ENCODE measurements around the gene SREBF1.

Gene SREBF1

GRCh38 chr17:17790637-17791464, 45.9 kb downstream of the SREBF1 start:
- H3K4me3 ChIP-seq (ENCODE audit: low read depth, low read length), result no peak overlapping the region
- no peaks in the 10 kb centered on the region for H3K36me3 ChIP-seq (ENCODE audit: insufficient read depth, low read length)
- peaks cover 5% of the 10 kb centered on the region for H3K79me2 ChIP-seq (ENCODE audit: control insufficient read depth, insufficient read depth, low read length, unreplicated experiment)
- H2AFZ ChIP-seq (ENCODE audit: low read length, unreplicated experiment), result no peak overlapping the region
- H3K27ac ChIP-seq (ENCODE audit: low read depth, low read length), result no peak overlapping the region
- no peaks in the 10 kb centered on the region for H3K27me3 ChIP-seq (ENCODE audit: insufficient read depth, low read length)
- H3K4me1 ChIP-seq (ENCODE audit: control insufficient read depth, insufficient read depth, low read length, unreplicated experiment), result no peaks in the 10 kb centered on the region

GRCh38 chr17:17789828-17790636, 46.8 kb downstream of the SREBF1 start:
- H2AFZ ChIP-seq (ENCODE audit: low read length, unreplicated experiment), result no peak overlapping the region
- no peaks in the 10 kb centered on the region for H3K36me3 ChIP-seq (ENCODE audit: insufficient read depth, low read length)
- no peak overlapping the region for H3K4me3 ChIP-seq (ENCODE audit: low read depth, low read length)
- H3K4me1 ChIP-seq (ENCODE audit: control insufficient read depth, insufficient read depth, low read length, unreplicated experiment), result no peaks in the 10 kb centered on the region
- H3K27ac ChIP-seq (ENCODE audit: low read depth, low read length), result no peak overlapping the region
- peaks cover 5% of the 10 kb centered on the region for H3K79me2 ChIP-seq (ENCODE audit: control insufficient read depth, insufficient read depth, low read length, unreplicated experiment)
- no peaks in the 10 kb centered on the region for H3K27me3 ChIP-seq (ENCODE audit: insufficient read depth, low read length)

- no peak overlapping the region for H2AFZ ChIP-seq (ENCODE audit: low read length, unreplicated experiment)
- no peak overlapping the region for H3K27ac ChIP-seq (ENCODE audit: low read depth, low read length)
- H3K27me3 ChIP-seq (ENCODE audit: insufficient read depth, low read length), result no peaks in the 10 kb centered on the region
- H3K4me3 ChIP-seq (ENCODE audit: low read depth, low read length), result no peak overlapping the region
- peaks cover 5% of the 10 kb centered on the region for H3K79me2 ChIP-seq (ENCODE audit: control insufficient read depth, insufficient read depth, low read length, unreplicated experiment)
- H3K4me1 ChIP-seq (ENCODE audit: control insufficient read depth, insufficient read depth, low read length, unreplicated experiment), result no peaks in the 10 kb centered on the region
- H3K36me3 ChIP-seq (ENCODE audit: insufficient read depth, low read length), result no peaks in the 10 kb centered on the region
These were observed 47.4 kb downstream of the SREBF1 start for GRCh38 chr17:17789410-17789809.

GRCh38 chr17:17788967-17789366, 47.8 kb downstream of the SREBF1 start:
- no peaks in the 10 kb centered on the region for H3K4me1 ChIP-seq (ENCODE audit: control insufficient read depth, insufficient read depth, low read length, unreplicated experiment)
- H2AFZ ChIP-seq (ENCODE audit: low read length, unreplicated experiment), result no peak overlapping the region
- H3K36me3 ChIP-seq (ENCODE audit: insufficient read depth, low read length), result no peaks in the 10 kb centered on the region
- H3K79me2 ChIP-seq (ENCODE audit: control insufficient read depth, insufficient read depth, low read length, unreplicated experiment), result peaks cover 5% of the 10 kb centered on the region
- no peaks in the 10 kb centered on the region for H3K27me3 ChIP-seq (ENCODE audit: insufficient read depth, low read length)
- H3K4me3 ChIP-seq (ENCODE audit: low read depth, low read length), result no peak overlapping the region
- H3K27ac ChIP-seq (ENCODE audit: low read depth, low read length), result no peak overlapping the region

GRCh38 chr17:17787568-17787967, 49.2 kb downstream of the SREBF1 start:
- no peak overlapping the region for H3K27ac ChIP-seq (ENCODE audit: low read depth, low read length)
- H2AFZ ChIP-seq (ENCODE audit: low read length, unreplicated experiment), result no peak overlapping the region
- no peak overlapping the region for H3K4me3 ChIP-seq (ENCODE audit: low read depth, low read length)
- H3K27me3 ChIP-seq (ENCODE audit: insufficient read depth, low read length), result no peaks in the 10 kb centered on the region
- H3K36me3 ChIP-seq (ENCODE audit: insufficient read depth, low read length), result no peaks in the 10 kb centered on the region
- H3K79me2 ChIP-seq (ENCODE audit: control insufficient read depth, insufficient read depth, low read length, unreplicated experiment), result peaks cover 5% of the 10 kb centered on the region
- peaks cover 4% of the 10 kb centered on the region for H3K4me1 ChIP-seq (ENCODE audit: control insufficient read depth, insufficient read depth, low read length, unreplicated experiment)

GRCh38 chr17:17786998-17787397, 49.8 kb downstream of the SREBF1 start:
- H2AFZ ChIP-seq (ENCODE audit: low read length, unreplicated experiment), result no peak overlapping the region

GRCh38 chr17:17785407-17785806, 51.4 kb downstream of the SREBF1 start:
- Histone ChIP-seq H3K27me3 (ENCODE audit: insufficient read depth, low read length) (no peaks in the 10 kb centered on the region), H3K4me3 (ENCODE audit: low read depth, low read length) (no peak overlapping the region), H3K36me3 (ENCODE audit: insufficient read depth, low read length) (no peaks in the 10 kb centered on the region), H3K4me1 (ENCODE audit: control insufficient read depth, insufficient read depth, low read length, unreplicated experiment) (peaks cover 12% of the 10 kb centered on the region), H3K79me2 (ENCODE audit: control insufficient read depth, insufficient read depth, low read length, unreplicated experiment) (no peaks in the 10 kb centered on the region), H2AFZ (ENCODE audit: low read length, unreplicated experiment) (no peak overlapping the region), H3K27ac (ENCODE audit: low read depth, low read length) (no peak overlapping the region)

More at GRCh38 chr17:17786998-17787397, 49.8 kb downstream of the SREBF1 start:
- Histone ChIP-seq H3K79me2 (ENCODE audit: control insufficient read depth, insufficient read depth, low read length, unreplicated experiment) (peaks cover 5% of the 10 kb centered on the region), H3K27ac (ENCODE audit: low read depth, low read length) (no peak overlapping the region), H3K27me3 (ENCODE audit: insufficient read depth, low read length) (no peaks in the 10 kb centered on the region), H3K4me1 (ENCODE audit: control insufficient read depth, insufficient read depth, low read length, unreplicated experiment) (peaks cover 4% of the 10 kb centered on the region), H3K36me3 (ENCODE audit: insufficient read depth, low read length) (no peaks in the 10 kb centered on the region), H3K4me3 (ENCODE audit: low read depth, low read length) (no peak overlapping the region)

- no peak overlapping the region for H3K4me3 ChIP-seq (ENCODE audit: low read depth, low read length)
- H2AFZ ChIP-seq (ENCODE audit: low read length, unreplicated experiment), result no peak overlapping the region
- H3K36me3 ChIP-seq (ENCODE audit: insufficient read depth, low read length), result no peaks in the 10 kb centered on the region
- H3K27me3 ChIP-seq (ENCODE audit: insufficient read depth, low read length), result no peaks in the 10 kb centered on the region
- H3K4me1 ChIP-seq (ENCODE audit: control insufficient read depth, insufficient read depth, low read length, unreplicated experiment), result peaks cover 12% of the 10 kb centered on the region
- no peak overlapping the region for H3K27ac ChIP-seq (ENCODE audit: low read depth, low read length)
- no peaks in the 10 kb centered on the region for H3K79me2 ChIP-seq (ENCODE audit: control insufficient read depth, insufficient read depth, low read length, unreplicated experiment)
These were observed 52.0 kb downstream of the SREBF1 start for GRCh38 chr17:17784657-17785267.

- Histone ChIP-seq H3K27ac (ENCODE audit: low read depth, low read length) (no peak overlapping the region), H3K36me3 (ENCODE audit: insufficient read depth, low read length) (no peaks in the 10 kb centered on the region), H3K4me1 (ENCODE audit: control insufficient read depth, insufficient read depth, low read length, unreplicated experiment) (peaks cover 12% of the 10 kb centered on the region), H2AFZ (ENCODE audit: low read length, unreplicated experiment) (no peak overlapping the region), H3K27me3 (ENCODE audit: insufficient read depth, low read length) (no peaks in the 10 kb centered on the region), H3K4me3 (ENCODE audit: low read depth, low read length) (peak overlapping the region; percentile 77), H3K79me2 (ENCODE audit: control insufficient read depth, insufficient read depth, low read length, unreplicated experiment) (no peaks in the 10 kb centered on the region)
These were observed 52.7 kb downstream of the SREBF1 start for GRCh38 chr17:17783825-17784656.
